Neural progenitor cell (in vitro differentiated cells): ENCODE results near the gene ZBTB20. TPM values are rescaled to one million over a fixed set of nuclear protein-coding genes. Genes with fewer than 3 reads are reported as not detected.

Source experiments
- DNase-seq: peaks from one replicate; pipeline ENCODE4 v3.0.0-alpha.2; 2016; ENCODE audit warnings: low spot score
- H2AFZ ChIP-seq: fragments of 200-600 bp; sonication (generic); replicated peaks from 2 replicates; pipeline ENCODE4 v1.6.1; 2016; ENCODE audit warnings: antibody characterized with exemption
- H3F3A ChIP-seq: fragments of 200-600 bp; sonication (generic); 2 replicates; pipeline ENCODE4 v1.6.1; 2016; ENCODE audit warnings: antibody characterized with exemption, low read depth
- H3K27ac ChIP-seq: fragments of 200-600 bp; sonication (generic); 2 replicates; pipeline ENCODE4 v1.5.1; 2016; ENCODE audit warnings: mild to moderate bottlenecking
- H3K27me3 ChIP-seq: fragments of 200-600 bp; sonication (generic); 2 replicates; pipeline ENCODE4 v1.6.1; 2016; ENCODE audit warnings: mild to moderate bottlenecking, moderate library complexity
- H3K36me3 ChIP-seq: fragments of 200-600 bp; sonication (generic); 2 replicates; pipeline ENCODE4 v1.5.1; 2016
- H3K4me1 ChIP-seq: fragments of 200-600 bp; sonication (generic); 2 replicates; pipeline ENCODE4 v1.6.1; 2016; ENCODE audit warnings: mixed run types
- H3K4me2 ChIP-seq: fragments of 200-600 bp; sonication (generic); 2 replicates; pipeline ENCODE4 v1.6.1; 2016
- H3K4me3 ChIP-seq: fragments of 200-600 bp; sonication (generic); 2 replicates; pipeline ENCODE4 v1.5.1; 2016
- H3K79me2 ChIP-seq: fragments of 200-600 bp; sonication (generic); 2 replicates; pipeline ENCODE4 v1.6.1; 2016; ENCODE audit warnings: low read depth
- H3K9ac ChIP-seq: fragments of 200-600 bp; sonication (generic); 2 replicates; pipeline ENCODE4 v1.6.1; 2016
- H3K9me3 ChIP-seq: fragments of 200-600 bp; sonication (generic); 2 replicates; pipeline ENCODE4 v1.5.1; 2016; ENCODE audit warnings: low read depth
- H4K20me1 ChIP-seq: fragments of 200-600 bp; sonication (generic); 2 replicates; pipeline ENCODE4 v1.6.1; 2016; ENCODE audit warnings: low read depth
- H3K27ac Mint-ChIP-seq: 3 replicates; pipeline ENCODE4 v1.8.0; 2021; ENCODE audit warnings: mixed read lengths
- H3K27me3 Mint-ChIP-seq: 2 replicates; pipeline ENCODE4 v1.8.0; 2022; ENCODE audit warnings: low read depth, mild to moderate bottlenecking, inconsistent platforms, moderate library complexity, mixed read lengths; ENCODE audit not compliant: insufficient read depth
- H3K36me3 Mint-ChIP-seq: 3 replicates; pipeline ENCODE4 v1.8.0; 2021; ENCODE audit warnings: mixed read lengths
- H3K4me1 Mint-ChIP-seq: 3 replicates; pipeline ENCODE4 v1.8.0; 2021; ENCODE audit warnings: mixed read lengths
- H3K4me3 Mint-ChIP-seq: 3 replicates; pipeline ENCODE4 v1.8.0; 2021; ENCODE audit warnings: mild to moderate bottlenecking, moderate library complexity, mixed read lengths
- H3K9me3 Mint-ChIP-seq: 3 replicates; pipeline ENCODE4 v1.8.0; 2020; ENCODE audit warnings: mixed read lengths
- CTCF ChIP-seq: fragments of 200-600 bp; sonication (generic); IDR thresholded peaks from 2 replicates; pipeline ENCODE4 v1.5.1; 2017; ENCODE audit warnings: antibody characterized with exemption, mild to moderate bottlenecking
- EZH2 ChIP-seq: fragments of 200-600 bp; sonication (generic); IDR thresholded peaks from 2 replicates; pipeline ENCODE4 v1.6.1; 2017; ENCODE audit warnings: antibody characterized with exemption, mild to moderate bottlenecking, moderate library complexity
- EZH2phosphoT487 ChIP-seq: fragments of 200-600 bp; sonication (generic); IDR thresholded peaks from 2 replicates; pipeline ENCODE4 v1.6.1; 2017; ENCODE audit warnings: antibody characterized with exemption
- total RNA-seq: library from RNA; depleted of rRNA; stranded (reverse); fragments of >200 nt; gene quantifications from 2 replicates; pipeline ENCODE4 v1.2.3, GENCODE V29; 2015; ENCODE audit warnings: low replicate concordance

Gene ZBTB20
- total RNA-seq, 1 donor from 2014 or later: 1.9 TPM

- Mint-ChIP-seq H3K4me3 (no peak overlapping the region), H3K9me3 (no peaks in the 10 kb centered on the region), H3K27me3 (no peaks in the 10 kb centered on the region), H3K4me1 (peaks cover 2% of the 10 kb centered on the region), H3K36me3 (no peaks in the 10 kb centered on the region), H3K27ac (no peak overlapping the region)
- H4K20me1 ChIP-seq: no peaks in the 10 kb centered on the region
- H3K27me3 ChIP-seq: no peaks in the 10 kb centered on the region
- no peaks in the 10 kb centered on the region for H3F3A ChIP-seq
- H3K4me2 ChIP-seq: no peak overlapping the region
- no peaks in the 10 kb centered on the region for H3K4me1 ChIP-seq
- no peaks in the 10 kb centered on the region for H3K79me2 ChIP-seq
- no peaks in the 10 kb centered on the region for H3K9me3 ChIP-seq
- DNase-seq: no peak
- H3K9ac ChIP-seq: no peak overlapping the region
- no peaks in the 10 kb centered on the region for H3K36me3 ChIP-seq
- H3K4me3 ChIP-seq: no peak overlapping the region
- TF ChIP-seq EZH2: no peak
- no peak for TF ChIP-seq CTCF
- no peak for TF ChIP-seq EZH2phosphoT487
- no peak overlapping the region for H3K27ac ChIP-seq
- no peak overlapping the region for H2AFZ ChIP-seq
These were observed 621.8 kb downstream of the ZBTB20 start for GRCh38 chr3:114525278-114525677.

GRCh38 chr3:114519415-114519814 lies 627.7 kb downstream of the ZBTB20 start:
- Histone ChIP-seq H3K27me3 (no peaks in the 10 kb centered on the region), H2AFZ (no peak overlapping the region), H3K36me3 (no peaks in the 10 kb centered on the region), H3K9ac (no peak overlapping the region), H3K4me3 (no peak overlapping the region), H3K79me2 (no peaks in the 10 kb centered on the region), H3F3A (no peaks in the 10 kb centered on the region), H4K20me1 (no peaks in the 10 kb centered on the region), H3K27ac (no peak overlapping the region), H3K4me2 (no peak overlapping the region), H3K4me1 (no peaks in the 10 kb centered on the region), H3K9me3 (no peaks in the 10 kb centered on the region)
- Mint-ChIP-seq H3K9me3 (no peaks in the 10 kb centered on the region), H3K27ac (no peak overlapping the region), H3K4me1 (no peaks in the 10 kb centered on the region), H3K4me3 (no peak overlapping the region), H3K36me3 (no peaks in the 10 kb centered on the region), H3K27me3 (no peaks in the 10 kb centered on the region)
- TF ChIP-seq EZH2 (no peak), CTCF (no peak)
- DNase-seq: peak; percentile 45

GRCh38 chr3:114518206-114518808 lies 628.8 kb downstream of the ZBTB20 start:
- DNase-seq: no peak
- no peaks in the 10 kb centered on the region for H3K27me3 Mint-ChIP-seq
- H3K4me3 Mint-ChIP-seq: no peak overlapping the region
- H3K27ac Mint-ChIP-seq: no peak overlapping the region
- Histone ChIP-seq H3K4me2 (no peak overlapping the region), H3K79me2 (no peaks in the 10 kb centered on the region), H3K36me3 (no peaks in the 10 kb centered on the region), H3F3A (no peaks in the 10 kb centered on the region), H2AFZ (no peak overlapping the region), H3K4me3 (no peak overlapping the region), H3K9ac (no peak overlapping the region), H3K27ac (no peak overlapping the region), H3K9me3 (no peaks in the 10 kb centered on the region), H4K20me1 (no peaks in the 10 kb centered on the region), H3K4me1 (no peaks in the 10 kb centered on the region), H3K27me3 (no peaks in the 10 kb centered on the region)
- H3K36me3 Mint-ChIP-seq: no peaks in the 10 kb centered on the region
- TF ChIP-seq CTCF (no peak), EZH2 (no peak), EZH2phosphoT487 (no peak)
- no peaks in the 10 kb centered on the region for H3K4me1 Mint-ChIP-seq
- H3K9me3 Mint-ChIP-seq: no peaks in the 10 kb centered on the region
